Neural cell (in vitro differentiated cells): Measurements from ENCODE around the gene IRF3.

Experiments used
- CTCF ChIP-seq: fragments of 450-650 bp; IDR thresholded peaks from 2 replicates; pipeline ENCODE4 v1.5.1; 2014; ENCODE audit warnings: antibody characterized with exemption, mild to moderate bottlenecking, moderate library complexity; ENCODE audit not compliant: poor library complexity, severe bottlenecking
- EP300 ChIP-seq: fragments of 450-650 bp; conservative IDR thresholded peaks from 2 replicates; pipeline ENCODE4 v1.6.1; 2014; ENCODE audit warnings: antibody characterized with exemption, mild to moderate bottlenecking, moderate library complexity; ENCODE audit not compliant: poor library complexity, severe bottlenecking
- EZH2 ChIP-seq: fragments of 200-600, 300-800 bp; shearing (Covaris generic), sonication (generic); IDR thresholded peaks from 2 replicates; pipeline ENCODE4 v1.6.1; 2014; ENCODE audit warnings: antibody characterized with exemption, low read length, borderline replicate concordance, mild to moderate bottlenecking; ENCODE audit not compliant: insufficient read depth, poor library complexity, severe bottlenecking
- MXI1 ChIP-seq: fragments of 450-650 bp; conservative IDR thresholded peaks from 2 replicates; pipeline ENCODE4 v1.6.1; 2014; ENCODE audit warnings: antibody characterized with exemption, mild to moderate bottlenecking; ENCODE audit not compliant: poor library complexity, severe bottlenecking
- RAD21 ChIP-seq: fragments of 450-650 bp; conservative IDR thresholded peaks from 2 replicates; pipeline ENCODE4 v1.6.1; 2014; ENCODE audit warnings: antibody characterized with exemption, mild to moderate bottlenecking, moderate library complexity
- SMC3 ChIP-seq: fragments of 450-650 bp; conservative IDR thresholded peaks from 2 replicates; pipeline ENCODE4 v1.6.1; 2014; ENCODE audit warnings: antibody characterized with exemption, mild to moderate bottlenecking, moderate library complexity; ENCODE audit not compliant: poor library complexity
- TAF1 ChIP-seq: IDR thresholded peaks from 2 replicates; pipeline ENCODE4 v1.6.1; 2012; ENCODE audit warnings: low read depth

- TF ChIP-seq CTCF = no peak
- no peak for TF ChIP-seq SMC3
- TF ChIP-seq EP300 = no peak
- no peak for TF ChIP-seq RAD21
- TF ChIP-seq EZH2 = no peak
- no peak for TF ChIP-seq TAF1
- TF ChIP-seq MXI1 = no peak
These were observed 26.1 kb downstream of the IRF3 start for GRCh38 chr19:49639401-49640112.
